ENCODE data around the gene ACOX3. TPM values are rescaled to one million over a fixed set of nuclear protein-coding genes. Genes with fewer than 3 reads are reported as not detected.
A peak's percentile ranks its signal among the peaks of the same experiment; 100 is the strongest.

Gene ACOX3
- total RNA-seq, 4 donors from 2014 or later: 32.0 to 77.2 (median 43.8) TPM

GRCh38 chr4:8475751-8476575 lies 35.4 kb upstream of the ACOX3 start:
- TF ChIP-seq CTCF (IDR thresholded peaks at IDR 0.05): no peak
- no peak for TF ChIP-seq POLR2AphosphoS5 (IDR thresholded peaks at IDR 0.05)
- TF ChIP-seq POLR2A (IDR thresholded peaks at IDR 0.05; ENCODE audit: low read depth): no peak
- no peak for TF ChIP-seq EP300 (IDR thresholded peaks at IDR 0.05)
- WGBS: 89% methylated on average over 26 of the region's 29 CpGs
- intact Hi-C loops (cut with DNase I): no loop called here
- Histone ChIP-seq H3K36me3 (peaks cover 18 to 52% (median 35%) of the 10 kb centered on the region in 4 donors), H3K27ac (replicated peaks in 1 of 4) (no peak overlapping the region), H3K4me1 (peaks cover 9 to 29% (median 27%) of the 10 kb centered on the region in 4 donors), H3K9me3 (no peaks in the 10 kb centered on the region), H3K4me3 (no peak overlapping the region), H3K27me3 (no peaks in the 10 kb centered on the region)
- no peak for DNase-seq (ENCODE audit: extremely low spot score)

- H3K27ac ChIP-seq (replicated peaks in 1 of 4): no peak overlapping the region
- peaks cover 18 to 63% (median 44%) of the 10 kb centered on the region in 4 donors for H3K36me3 ChIP-seq
- intact Hi-C loops (cut with DNase I): no loop called here
- peaks cover 9 to 29% (median 27%) of the 10 kb centered on the region in 4 donors for H3K4me1 ChIP-seq
- no peaks in the 10 kb centered on the region for H3K9me3 ChIP-seq
- no peak for DNase-seq (ENCODE audit: extremely low spot score)
- no peak overlapping the region for H3K4me3 ChIP-seq
- TF ChIP-seq EP300 (IDR thresholded peaks at IDR 0.05) (no peak), POLR2AphosphoS5 (IDR thresholded peaks at IDR 0.05) (no peak), POLR2A (IDR thresholded peaks at IDR 0.05; ENCODE audit: low read depth) (no peak), CTCF (IDR thresholded peaks at IDR 0.05) (no peak)
- no peaks in the 10 kb centered on the region for H3K27me3 ChIP-seq
- 100% methylated on average over 10 of the region's 13 CpGs for WGBS
Observed at GRCh38 chr4:8474856-8475255, 34.3 kb upstream of the ACOX3 start.

GRCh38 chr4:8473920-8474590 lies 33.5 kb upstream of the ACOX3 start:
- TF ChIP-seq POLR2AphosphoS5 (IDR thresholded peaks at IDR 0.05) (no peak), POLR2A (IDR thresholded peaks at IDR 0.05; ENCODE audit: low read depth) (no peak), CTCF (IDR thresholded peaks at IDR 0.05) (no peak), EP300 (IDR thresholded peaks at IDR 0.05) (no peak)
- Histone ChIP-seq H3K9me3 (no peaks in the 10 kb centered on the region), H3K4me1 (peaks cover 9 to 29% (median 27%) of the 10 kb centered on the region in 4 donors), H3K4me3 (no peak overlapping the region), H3K27ac (replicated peaks in 1 of 4) (peak overlapping the region; percentile 67 to 83 (median 74)), H3K27me3 (no peaks in the 10 kb centered on the region), H3K36me3 (peaks cover 18 to 66% (median 52%) of the 10 kb centered on the region in 4 donors)
- WGBS: 75% methylated on average over 8 of the region's 20 CpGs
- DNase-seq (ENCODE audit: extremely low spot score): no peak
- intact Hi-C loops (cut with DNase I): no loop called here

- DNase-seq (ENCODE audit: extremely low spot score): no peak
- H3K27ac ChIP-seq (replicated peaks in 1 of 4): peak overlapping the region; percentile 67 to 83 (median 74)
- 71% methylated on average over 15 of the region's 23 CpGs for WGBS
- H3K4me3 ChIP-seq: no peak overlapping the region
- H3K36me3 ChIP-seq: peaks cover 19 to 66% (median 54%) of the 10 kb centered on the region in 4 donors
- H3K4me1 ChIP-seq: peaks cover 9 to 29% (median 27%) of the 10 kb centered on the region in 4 donors
- H3K27me3 ChIP-seq: no peaks in the 10 kb centered on the region
- no peaks in the 10 kb centered on the region for H3K9me3 ChIP-seq
- intact Hi-C loops (cut with DNase I): no loop called here
- TF ChIP-seq EP300 (IDR thresholded peaks at IDR 0.05) (no peak), POLR2A (IDR thresholded peaks at IDR 0.05; ENCODE audit: low read depth) (no peak), POLR2AphosphoS5 (IDR thresholded peaks at IDR 0.05) (no peak), CTCF (IDR thresholded peaks at IDR 0.05) (no peak)
Observed at GRCh38 chr4:8473198-8473919, 32.8 kb upstream of the ACOX3 start.

All from esophagus muscularis mucosa (tissue), 4 donors.